OCI-LY1 (cell line): ENCODE data around the gene SLC15A1.

Experiments used
- CTCF ChIP-seq: fragments of 200-600 bp; sonication (generic), shearing (Covaris generic); IDR thresholded peaks from 2 replicates; pipeline ENCODE4 v1.5.1; 2017; ENCODE audit warnings: mild to moderate bottlenecking, antibody characterized with exemption, low read length, moderate library complexity, mixed read lengths
- EZH2 ChIP-seq: fragments of 200-600 bp; sonication (generic), shearing (Covaris generic); IDR thresholded peaks from 2 replicates; pipeline ENCODE4 v1.8.0; 2017; ENCODE audit warnings: borderline replicate concordance, mixed run types, mild to moderate bottlenecking, antibody characterized with exemption, low read length, moderate library complexity, mixed read lengths

GRCh38 chr13:98691360-98691759 is 61.1 kb downstream of the SLC15A1 start:
- TF ChIP-seq CTCF (no peak), EZH2 (no peak)
